NCI-H2196 treated with DMSO at 0.1 percent for 48 hours (cell line): ENCODE measurements around the gene PLEKHA7.
A peak's percentile ranks its signal among the peaks of the same experiment; 100 is the strongest.

Experiments used
- DNase-seq: peaks from one replicate; lab custom pipeline; 2025; ENCODE audit not compliant: unreplicated experiment; lab: John Stamatoyannopoulos, UW

PLEKHA7 gene

DNA sequence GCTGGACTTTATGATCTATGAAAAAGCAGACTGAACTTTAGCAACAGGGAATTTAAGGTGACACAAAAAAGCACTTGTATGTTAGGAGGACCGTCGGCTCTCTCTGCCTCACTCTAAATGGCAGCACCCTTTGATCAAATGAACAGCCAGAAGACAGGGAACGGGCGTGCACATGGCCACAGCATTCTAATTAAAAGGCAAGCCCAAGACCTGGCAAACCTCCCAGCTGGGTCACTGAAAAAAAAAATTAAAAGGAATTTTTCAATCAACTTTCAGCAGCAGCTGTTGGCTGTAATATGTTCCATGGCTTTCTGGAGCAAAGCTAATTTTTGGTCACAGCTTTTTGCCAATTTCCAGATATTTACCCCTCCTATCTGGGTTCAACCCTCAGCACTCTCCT is 159.2 kb downstream of the PLEKHA7 start:
- no peak for DNase-seq

DNA sequence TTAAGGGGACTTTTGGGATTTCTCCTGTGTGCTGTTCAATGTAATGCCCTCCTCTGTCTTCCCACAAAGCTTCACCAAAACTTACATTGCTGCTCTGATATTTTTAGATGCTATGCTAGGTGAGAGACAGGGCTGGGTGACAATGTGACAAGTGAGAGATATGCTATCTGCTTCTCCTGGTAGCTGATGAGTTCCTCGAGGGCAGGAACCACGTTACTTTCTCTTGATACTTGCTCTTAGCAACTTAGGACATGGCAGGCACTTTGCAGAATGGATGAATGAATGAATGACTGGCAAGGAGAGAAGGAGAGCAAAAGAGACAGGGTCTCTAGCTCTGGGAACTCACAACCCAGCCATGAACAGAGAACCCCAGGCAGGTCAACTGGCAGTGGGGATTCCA is 160.4 kb downstream of the PLEKHA7 start:
- no peak for DNase-seq

DNA sequence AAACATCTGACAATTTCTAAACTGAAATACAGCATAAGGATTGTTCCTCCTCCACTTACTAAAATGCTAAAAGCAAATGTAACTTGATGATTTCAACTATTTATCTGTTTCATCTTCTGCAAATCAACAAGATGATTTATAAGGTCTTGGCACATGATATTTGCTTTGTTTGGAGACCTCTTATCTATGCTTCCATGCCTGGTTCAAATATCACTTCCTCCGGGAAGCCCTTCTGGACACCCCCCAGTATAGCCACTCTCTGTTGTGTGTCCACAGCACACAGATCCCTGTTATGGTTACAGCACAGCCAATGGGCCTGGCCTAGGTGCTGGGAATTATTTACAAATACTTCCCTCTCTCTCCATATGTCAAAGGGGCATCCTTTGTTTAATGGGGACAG is 160.9 kb downstream of the PLEKHA7 start:
- no peak for DNase-seq

DNA sequence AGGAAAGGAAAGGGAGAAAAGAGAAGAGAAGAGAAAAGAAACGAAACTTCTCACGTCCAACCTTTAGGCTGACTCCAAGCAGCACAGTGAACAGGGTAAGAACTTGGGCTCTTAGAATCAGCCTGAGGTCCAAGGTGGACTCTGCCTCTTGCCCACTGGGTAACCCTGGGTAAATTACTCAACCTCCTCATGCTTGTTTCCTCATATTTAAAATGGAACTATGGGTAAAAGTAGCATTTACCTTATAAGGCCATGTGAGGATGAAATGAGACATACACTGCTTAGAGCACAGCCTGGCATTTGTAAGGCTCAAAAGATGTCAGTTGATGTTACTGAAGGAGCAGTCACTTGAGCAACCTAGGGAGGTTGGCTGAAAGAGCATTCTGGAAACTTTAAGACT is 167.9 kb downstream of the PLEKHA7 start:
- DNase-seq = no peak

DNA sequence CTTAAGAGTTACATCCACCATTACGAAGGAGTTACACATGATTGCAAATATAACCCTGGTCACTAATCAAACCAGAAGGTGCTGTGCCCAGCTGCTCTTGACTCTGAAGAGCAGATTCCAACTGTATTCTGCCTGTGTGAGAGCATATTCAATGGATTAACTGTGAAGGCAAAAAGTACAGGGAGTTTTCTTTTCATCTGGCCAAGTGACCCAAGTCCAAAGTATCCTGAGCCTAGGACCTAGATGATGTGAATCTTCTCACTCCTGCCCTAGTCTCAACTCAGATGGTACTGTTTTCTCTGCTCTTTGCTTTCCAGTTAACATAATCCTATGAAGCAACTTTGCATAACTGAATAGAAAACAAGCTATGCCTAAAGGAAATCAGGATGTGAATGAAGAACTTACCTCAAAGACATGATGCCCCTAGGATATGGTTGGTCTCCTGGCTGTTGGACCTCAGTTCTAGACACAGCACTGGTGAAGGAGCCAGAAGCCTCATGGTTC is 169.9 kb downstream of the PLEKHA7 start:
- no peak for DNase-seq

- peak; percentile 58 for DNase-seq
Measured at GRCh38 chr11:16843294-16843693, 170.9 kb downstream of the PLEKHA7 start.

GRCh38 chr11:16841984-16842383 is 172.2 kb downstream of the PLEKHA7 start:
- no peak for DNase-seq

DNA sequence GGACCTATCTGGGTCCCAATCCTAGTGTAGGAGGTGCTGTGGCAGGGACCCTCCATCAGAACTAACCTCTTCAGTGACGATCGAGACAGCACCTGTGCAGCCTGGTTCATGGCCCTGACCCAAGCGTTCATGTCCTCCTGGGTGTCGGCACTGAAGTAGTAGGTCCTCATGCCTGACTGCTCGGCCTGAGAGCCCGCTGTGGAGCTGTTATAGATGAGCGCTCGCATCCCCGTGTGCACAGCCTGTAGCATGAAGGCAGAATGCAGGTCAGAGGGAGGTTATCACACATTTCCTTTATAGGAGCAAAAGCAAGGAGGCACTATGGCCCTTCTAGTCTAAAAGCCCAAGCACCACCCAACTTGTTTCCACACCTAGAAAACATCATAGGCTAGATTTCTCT is 172.7 kb downstream of the PLEKHA7 start:
- no peak for DNase-seq

DNA sequence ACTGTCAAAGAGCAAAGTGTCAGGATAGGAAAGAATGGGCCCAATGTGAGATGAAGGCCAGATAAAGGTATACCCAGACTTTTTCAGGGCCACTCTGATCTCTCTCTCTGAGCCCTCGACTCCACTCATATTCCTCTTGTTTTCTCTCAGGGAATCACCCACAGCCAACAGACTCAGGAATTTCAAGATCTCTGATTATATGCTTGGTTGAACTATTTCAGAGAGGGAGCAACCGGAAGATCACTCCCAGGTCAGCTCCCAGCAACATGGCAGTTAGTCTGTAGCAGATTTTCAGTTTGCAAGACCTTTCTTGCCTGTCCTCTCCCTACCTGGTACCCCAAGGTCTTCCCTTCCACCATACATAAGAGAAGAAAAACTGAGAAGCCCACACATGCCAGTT is 173.3 kb downstream of the PLEKHA7 start:
- no peak for DNase-seq

DNA sequence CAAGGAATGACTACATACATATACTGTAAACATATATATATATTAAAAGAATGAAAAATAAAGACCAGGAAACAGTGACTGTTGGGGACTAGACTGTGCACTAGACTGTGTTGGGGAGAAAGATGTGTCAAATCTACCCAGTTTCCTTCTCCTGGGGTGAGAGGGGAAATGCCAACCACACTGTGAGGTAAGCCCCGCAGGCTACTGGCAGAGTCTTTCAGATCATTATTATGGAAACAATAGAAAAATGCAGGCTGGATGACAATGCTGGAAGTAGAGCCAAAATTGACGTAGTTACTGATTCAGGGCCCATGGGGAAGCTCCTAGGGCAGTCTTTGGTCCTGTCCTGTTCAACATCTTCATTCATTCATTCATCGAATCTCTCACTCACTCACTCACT is 174.4 kb downstream of the PLEKHA7 start:
- no peak for DNase-seq

DNA sequence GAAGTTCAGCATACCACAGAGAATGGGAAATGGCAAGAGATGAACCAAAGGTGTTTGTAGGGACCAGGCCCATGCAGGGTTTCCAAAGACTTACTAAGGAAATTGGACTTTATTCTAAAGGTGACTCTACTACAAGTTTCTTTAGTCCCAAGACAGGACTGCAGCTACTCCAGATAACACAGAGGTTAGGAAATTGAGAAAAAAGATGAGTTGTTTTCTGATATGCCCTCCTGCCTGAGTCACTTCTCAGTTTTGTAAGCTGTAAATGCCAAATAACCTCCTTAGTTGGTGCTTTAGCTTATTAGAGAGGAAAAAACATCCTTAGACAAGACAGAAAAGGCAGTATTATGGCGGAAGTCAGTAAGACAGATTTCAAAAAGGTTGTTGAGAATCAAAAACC is 179.8 kb downstream of the PLEKHA7 start:
- no peak for DNase-seq

DNA sequence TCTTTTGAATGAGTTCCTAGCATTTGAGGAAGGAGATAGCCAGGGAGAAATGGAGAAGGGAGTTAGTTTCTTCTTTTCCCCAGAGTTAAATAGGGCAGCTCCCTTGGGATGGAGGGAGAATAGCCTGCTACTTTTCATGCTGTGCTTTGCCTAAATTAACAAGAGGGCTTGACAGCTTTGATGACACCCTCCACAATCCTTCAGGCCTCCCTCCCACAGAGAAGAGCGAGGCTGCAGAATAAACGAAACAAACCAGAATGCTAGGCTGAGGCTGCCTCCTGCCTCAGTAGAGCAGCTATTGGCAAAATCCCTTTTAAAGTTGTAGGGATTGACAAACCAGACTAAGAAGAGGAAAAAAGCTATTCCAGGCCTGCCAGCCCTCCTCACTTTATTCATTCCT is 181.2 kb downstream of the PLEKHA7 start:
- DNase-seq = no peak

- DNase-seq = no peak
Measured at GRCh38 chr11:16832193-16832539, 182.0 kb downstream of the PLEKHA7 start.

DNA sequence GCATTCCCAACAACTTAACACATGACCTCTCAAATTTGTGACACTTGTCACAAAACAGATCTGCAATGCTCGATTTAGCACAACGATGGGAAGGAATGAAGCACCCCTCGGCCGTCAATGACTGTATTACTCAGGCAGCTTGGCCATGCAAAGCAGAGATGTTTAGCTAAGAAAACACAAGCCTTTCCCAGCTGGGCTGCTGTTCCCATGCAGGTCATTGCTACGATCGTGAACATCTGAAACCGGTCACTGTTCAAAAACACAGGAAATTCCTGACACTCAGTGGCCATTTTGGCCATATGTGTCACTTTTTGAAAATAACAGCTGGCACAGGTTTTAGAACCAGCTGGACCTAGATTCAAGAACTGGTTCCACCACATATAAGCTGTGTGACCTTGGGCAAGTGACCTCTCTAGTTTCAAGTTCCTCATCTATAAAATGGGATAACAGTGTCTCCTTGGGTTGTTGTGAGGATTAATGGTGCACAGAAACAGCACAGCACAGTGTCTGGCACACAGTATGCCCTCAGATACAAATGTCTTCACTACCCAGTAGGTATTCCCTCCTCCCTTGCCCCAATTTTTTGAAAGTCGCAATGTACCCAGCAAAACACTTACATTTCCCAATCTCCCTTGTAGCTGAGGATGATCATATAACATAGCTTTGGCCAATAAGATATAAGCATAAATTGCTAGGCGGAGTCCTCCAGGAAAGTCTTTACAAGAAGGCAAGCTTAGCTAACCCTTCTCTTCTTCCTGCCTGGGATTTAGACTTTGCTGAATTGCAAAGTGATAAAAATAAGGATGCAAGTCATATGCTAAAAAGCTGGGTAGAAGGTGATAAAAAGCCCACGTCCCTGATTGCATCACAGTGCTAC is 182.7 kb downstream of the PLEKHA7 start:
- DNase-seq = no peak

GRCh38 chr11:16827139-16827538 is 187.1 kb downstream of the PLEKHA7 start:
- DNase-seq = no peak

DNA sequence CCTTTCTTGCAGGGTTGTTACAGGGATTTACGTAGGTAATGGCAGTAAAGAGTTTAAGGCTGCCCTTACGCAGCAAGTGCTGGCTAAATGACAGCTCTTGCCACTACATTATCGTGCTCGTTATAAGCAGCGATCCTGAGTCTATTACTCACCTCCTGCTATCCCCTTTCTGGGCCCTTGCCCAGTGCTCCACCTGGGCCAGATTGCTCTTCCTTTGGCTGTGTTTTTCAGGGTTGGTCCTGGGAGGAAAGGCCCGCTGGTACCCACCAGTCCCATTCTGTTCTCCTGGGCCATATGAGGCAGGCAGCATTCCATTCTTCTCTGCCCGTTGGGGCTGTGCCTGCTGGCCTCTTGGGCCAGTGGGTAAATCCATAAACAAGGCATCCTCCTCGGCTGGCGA is 188.2 kb downstream of the PLEKHA7 start:
- no peak for DNase-seq

DNA sequence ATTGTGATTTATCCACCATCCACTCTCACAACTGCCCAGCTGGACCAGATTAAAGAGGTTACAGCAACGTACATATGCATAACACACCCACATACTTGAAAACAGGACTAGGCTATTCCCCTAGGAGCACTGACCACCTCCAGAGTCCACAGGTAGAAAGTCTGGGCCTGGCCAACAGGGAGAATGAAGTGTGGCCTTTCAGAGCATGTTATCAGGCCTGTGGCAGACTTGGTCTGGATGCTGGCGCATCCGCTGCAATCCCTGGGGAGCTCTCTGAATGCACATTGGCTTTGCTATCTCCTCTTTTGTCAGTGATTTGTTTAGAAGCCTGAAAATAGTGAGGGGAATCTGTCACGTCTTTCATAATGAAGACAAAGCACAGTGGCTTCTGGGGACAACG is 189.1 kb downstream of the PLEKHA7 start:
- no peak for DNase-seq

- DNase-seq = peak; percentile 40
Measured at GRCh38 chr11:16820324-16821092, 193.7 kb downstream of the PLEKHA7 start.

DNA sequence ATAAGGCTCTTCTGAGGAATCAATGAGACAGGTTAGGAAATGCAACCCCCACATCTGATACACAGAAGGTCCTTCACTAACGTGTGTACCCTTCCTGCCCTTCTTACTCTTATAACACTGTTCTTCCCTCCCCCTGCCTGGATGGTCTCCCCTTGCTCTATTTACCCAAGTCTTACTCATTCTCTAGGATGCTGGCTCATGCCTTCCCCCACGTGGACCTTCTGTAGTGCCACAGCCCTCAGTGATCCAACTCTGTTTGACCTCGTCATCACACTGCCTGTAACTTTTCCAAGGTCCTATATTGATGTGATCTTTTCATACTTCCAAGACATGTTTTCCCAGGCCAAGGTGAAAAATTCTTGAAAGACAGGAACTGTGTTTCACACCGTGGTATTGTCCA is 195.9 kb downstream of the PLEKHA7 start:
- no peak for DNase-seq

- no peak for DNase-seq
Measured at GRCh38 chr11:16817351-16817750, 196.9 kb downstream of the PLEKHA7 start.

GRCh38 chr11:16816358-16817270 is 197.6 kb downstream of the PLEKHA7 start:
- no peak for DNase-seq
